KOPT-K1 (cell line): ENCODE results near the gene KLHL14.
"Not testable (repeated sequence)": the region's sequence is repeated elsewhere in the genome, so short reads cannot be mapped to it uniquely, and the experiment has no call there.

Experiments
- H3K27ac ChIP-seq: fragments of 200-600 bp; sonication (generic); 2 replicates; pipeline ENCODE4 v1.5.1; 2016; ENCODE audit warnings: antibody characterized with exemption, mild to moderate bottlenecking, low read depth, low read length; ENCODE audit not compliant: poor library complexity, severe bottlenecking
- H3K36me3 ChIP-seq: fragments of 200-600 bp; sonication (generic); 2 replicates; pipeline ENCODE4 v1.5.1; 2017; ENCODE audit warnings: antibody characterized with exemption, mild to moderate bottlenecking, low read length, moderate library complexity; ENCODE audit not compliant: insufficient read depth
- H3K9me3 ChIP-seq: fragments of 200-600 bp; sonication (generic); 2 replicates; pipeline ENCODE4 v1.5.1; 2017; ENCODE audit warnings: antibody characterized with exemption, low read length, mild to moderate bottlenecking; ENCODE audit not compliant: insufficient read depth, poor library complexity, severe bottlenecking

The KLHL14 gene

GRCh38 chr18:32668956-32669355 lies 103.9 kb downstream of the KLHL14 start:
- no peaks in the 10 kb centered on the region for H3K9me3 ChIP-seq
- H3K27ac ChIP-seq: no peak overlapping the region
- no peaks in the 10 kb centered on the region for H3K36me3 ChIP-seq

DNA sequence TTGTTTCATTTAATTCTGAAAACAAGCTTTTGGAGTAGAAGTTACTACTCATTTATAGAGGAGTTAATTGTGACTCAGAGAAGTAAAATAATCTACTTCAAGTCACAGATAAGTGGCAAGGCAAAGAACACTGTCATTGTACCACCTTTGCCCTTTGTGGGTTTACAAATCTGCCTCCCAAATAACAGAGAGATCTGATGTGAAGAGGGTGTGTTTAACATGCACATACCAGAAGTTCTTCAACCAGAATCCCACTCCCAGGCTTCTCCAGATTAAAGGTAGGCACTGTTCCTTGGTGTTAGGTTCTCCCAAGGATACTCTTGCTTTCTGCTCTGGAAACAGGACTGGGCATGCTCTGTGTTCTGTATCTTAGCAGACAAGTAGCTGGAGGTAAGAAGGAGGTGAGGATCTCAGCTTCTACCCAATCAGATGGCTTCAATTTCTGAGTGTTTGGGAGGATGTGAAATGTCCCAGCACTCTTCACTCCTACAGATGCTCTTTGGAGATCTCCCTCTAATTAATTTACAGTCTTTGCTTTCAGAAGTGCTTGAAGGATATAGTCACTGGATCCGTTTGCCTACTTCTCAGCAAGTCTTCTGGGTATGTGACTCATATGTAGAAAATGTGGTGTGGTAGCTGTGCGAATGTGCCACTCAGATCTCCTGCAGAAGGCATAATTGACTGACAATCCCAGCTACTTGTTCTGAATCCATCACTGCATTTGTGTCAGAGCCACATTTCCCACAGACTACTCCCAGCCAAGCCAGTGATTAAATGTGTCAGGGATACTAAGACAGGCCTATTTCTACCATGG lies 111.1 kb downstream of the KLHL14 start:
- H3K9me3 ChIP-seq: no peaks in the 10 kb centered on the region
- H3K36me3 ChIP-seq: no peaks in the 10 kb centered on the region
- H3K27ac ChIP-seq: no peak overlapping the region

DNA sequence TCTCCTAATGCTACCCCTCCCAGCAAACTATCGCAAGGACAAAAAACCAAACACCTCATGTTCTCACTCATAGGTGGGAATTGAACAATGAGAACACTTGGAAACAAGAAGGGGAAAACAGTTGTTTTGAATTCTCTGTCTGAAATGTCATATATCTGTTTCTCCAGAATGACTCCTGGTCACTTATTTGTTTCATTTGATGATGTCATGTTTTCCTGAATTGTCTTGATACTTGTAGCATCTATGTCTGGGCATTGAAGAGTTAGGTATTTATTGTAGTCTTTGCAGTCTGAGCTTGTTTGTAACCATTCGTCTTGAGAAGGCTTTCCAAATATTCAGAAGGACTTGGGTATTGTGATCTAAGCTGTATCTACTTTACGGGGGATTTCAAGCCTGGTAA lies 118.3 kb downstream of the KLHL14 start:
- H3K27ac ChIP-seq: not testable (repeated sequence)

DNA sequence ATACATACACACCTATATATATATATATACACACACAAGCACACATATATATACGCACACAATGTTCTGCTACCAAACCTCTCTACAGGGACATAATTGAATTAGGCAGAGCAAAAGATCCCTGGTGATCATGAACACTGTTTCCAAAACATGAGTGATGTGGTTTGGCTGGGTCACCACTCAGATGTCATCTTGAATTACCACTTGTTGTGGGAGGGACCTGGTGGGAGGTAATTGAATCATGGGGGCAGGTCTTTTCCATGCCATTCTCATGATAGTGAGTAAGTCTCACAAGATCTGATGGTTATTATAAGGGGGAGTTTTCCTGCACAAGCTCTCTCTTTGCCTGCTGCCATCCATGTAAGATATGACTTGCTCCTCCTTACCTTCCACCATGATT lies 135.2 kb downstream of the KLHL14 start:
- not testable (repeated sequence) for H3K9me3 ChIP-seq, H3K36me3 ChIP-seq, H3K27ac ChIP-seq

More for the DNA sequence above, 118.3 kb downstream of the KLHL14 start:
- H3K36me3 ChIP-seq, H3K9me3 ChIP-seq: not testable (repeated sequence)

- no peaks in the 10 kb centered on the region for H3K36me3 ChIP-seq
These were observed 135.6 kb downstream of the KLHL14 start for GRCh38 chr18:32637226-32637625.

DNA sequence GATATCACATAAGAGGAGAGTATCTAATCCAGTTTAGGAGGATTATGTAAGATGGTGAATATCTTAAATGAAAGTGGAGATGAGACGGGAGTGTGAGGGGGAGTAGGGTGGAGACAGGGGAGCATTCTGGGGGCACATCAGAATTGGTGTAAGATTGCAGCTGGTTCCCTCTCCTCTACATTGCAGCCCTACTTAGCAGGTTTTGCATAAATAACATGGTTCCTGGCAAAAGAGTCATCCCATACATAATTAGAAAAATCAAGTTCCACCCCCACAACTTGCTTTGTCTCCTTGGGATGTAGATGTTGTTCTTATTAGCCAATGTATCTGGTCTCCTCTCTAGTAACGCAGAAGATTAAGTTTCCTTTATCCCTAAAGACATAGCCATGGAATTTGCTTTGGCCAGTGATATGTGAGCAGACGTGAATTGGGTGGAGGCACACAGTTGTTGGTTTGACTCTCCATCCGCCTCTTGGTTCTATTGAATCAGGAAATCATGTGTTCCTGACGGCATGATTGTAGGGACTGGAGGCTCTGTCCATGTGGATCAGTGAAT lies 137.9 kb downstream of the KLHL14 start:
- Histone ChIP-seq H3K9me3 (no peaks in the 10 kb centered on the region), H3K27ac (no peak overlapping the region), H3K36me3 (no peaks in the 10 kb centered on the region)

More at GRCh38 chr18:32637226-32637625, 135.6 kb downstream of the KLHL14 start:
- no peaks in the 10 kb centered on the region for H3K9me3 ChIP-seq
- no peak overlapping the region for H3K27ac ChIP-seq

DNA sequence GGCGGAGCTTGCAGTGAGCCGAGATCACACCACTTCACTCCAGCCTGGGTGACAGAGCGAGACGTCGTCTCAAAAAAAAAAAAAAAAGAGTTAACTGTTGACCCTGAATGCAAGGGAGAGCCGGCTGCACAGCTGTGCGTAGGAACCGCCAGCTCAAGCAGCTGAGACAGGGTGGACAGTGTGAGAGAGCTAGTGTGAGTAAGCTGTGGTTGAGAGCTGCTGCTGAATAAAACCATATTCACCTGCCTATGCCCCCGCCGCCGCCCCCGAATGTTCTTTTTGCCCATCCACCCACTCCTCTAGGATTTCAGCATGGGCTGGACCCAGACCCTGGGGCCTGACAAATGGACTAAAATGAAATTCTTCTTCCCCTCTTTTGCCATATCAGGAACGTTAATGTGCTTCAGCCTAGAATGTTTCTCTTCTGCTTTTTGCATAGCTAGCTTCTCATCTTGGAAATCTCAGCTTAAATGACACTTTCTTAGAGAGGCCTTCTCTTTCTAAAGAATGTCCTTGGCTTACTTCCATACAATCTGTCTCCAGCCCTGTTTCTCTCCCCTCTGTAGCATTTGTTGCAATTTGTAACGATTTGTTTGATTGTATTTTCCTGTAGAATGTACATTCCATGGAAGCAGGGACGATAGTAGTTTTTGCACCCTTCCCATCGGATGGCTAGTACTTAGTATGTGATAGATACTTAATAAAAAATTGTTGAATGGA lies 142.7 kb downstream of the KLHL14 start:
- Histone ChIP-seq H3K9me3 (no peaks in the 10 kb centered on the region), H3K27ac (no peak overlapping the region), H3K36me3 (no peaks in the 10 kb centered on the region)

GRCh38 chr18:32629292-32629691 lies 143.5 kb downstream of the KLHL14 start:
- Histone ChIP-seq H3K27ac (no peak overlapping the region), H3K9me3 (no peaks in the 10 kb centered on the region), H3K36me3 (no peaks in the 10 kb centered on the region)

GRCh38 chr18:32624182-32624723 lies 148.6 kb downstream of the KLHL14 start:
- no peaks in the 10 kb centered on the region for H3K9me3 ChIP-seq
- H3K27ac ChIP-seq: no peak overlapping the region
- H3K36me3 ChIP-seq: no peaks in the 10 kb centered on the region

GRCh38 chr18:32623563-32623962 lies 149.3 kb downstream of the KLHL14 start:
- no peaks in the 10 kb centered on the region for H3K9me3 ChIP-seq
- H3K36me3 ChIP-seq: no peaks in the 10 kb centered on the region
- H3K27ac ChIP-seq: no peak overlapping the region
